CD14-positive monocyte (primary cell): Measurements from ENCODE around the gene COPE. TPM values are rescaled to one million over a fixed set of nuclear protein-coding genes. Genes with fewer than 3 reads are reported as not detected.

ENCODE experiments used
- DNase-seq, 3 donors: peaks; one replicate each; pipeline ENCODE4 v3.0.0-alpha.2; 2011 to 2022
- H2AFZ ChIP-seq: 2 replicates; pipeline ENCODE4 v1.6.0; 2012; ENCODE audit warnings: mild to moderate bottlenecking, low read depth, low read length, inconsistent platforms; ENCODE audit not compliant: insufficient read depth, poor library complexity, severe bottlenecking
- H3K27ac ChIP-seq, 2 donors: 1 replicate in 1 of 2; 2 replicates in 1 of 2; pipeline ENCODE4 v1.5.1; 2012 to 2013; ENCODE audit warnings: low read length in 2 of 2, control low read depth in 1 of 2, inconsistent platforms in 1 of 2, low read depth in 1 of 2, mild to moderate bottlenecking in 1 of 2
- H3K27me3 ChIP-seq, 2 donors: one replicate each; pipeline versions ENCODE4 v1.6.0 to v1.6.1; 2011 to 2013; ENCODE audit warnings: low read length in 2 of 2; ENCODE audit not compliant: control insufficient read depth in 2 of 2, insufficient read depth in 2 of 2
- H3K36me3 ChIP-seq, 2 donors: replicated peaks in 1 of 2; 1 replicate in 1 of 2; 2 replicates in 1 of 2; pipeline versions ENCODE4 v1.5.1 to v1.6.1; 2012 to 2013; ENCODE audit warnings: low read length in 2 of 2, control low read depth in 1 of 2, inconsistent platforms in 1 of 2, mild to moderate bottlenecking in 1 of 2; ENCODE audit not compliant: insufficient read depth in 2 of 2, control insufficient read depth in 1 of 2
- H3K4me1 ChIP-seq, 2 donors: 1 replicate in 1 of 2; 2 replicates in 1 of 2; pipeline versions ENCODE4 v1.5.1 to v1.6.1; 2012 to 2013; ENCODE audit warnings: low read length in 2 of 2, control low read depth in 1 of 2, inconsistent platforms in 1 of 2, mild to moderate bottlenecking in 1 of 2, moderate library complexity in 1 of 2; ENCODE audit not compliant: insufficient read depth in 2 of 2, control insufficient read depth in 1 of 2
- H3K4me2 ChIP-seq: replicated peaks from 2 replicates; pipeline ENCODE3; 2012; ENCODE audit warnings: low read length, moderate library complexity, mild to moderate bottlenecking; ENCODE audit not compliant: poor library complexity, severe bottlenecking; ENCODE audit errors: extremely low read depth
- H3K4me3 ChIP-seq, 3 experiments: fragments of 200-600 bp in 1 of 3; sonication (generic) in 1 of 3; replicated peaks in 1 of 3; 1 replicate in 2 of 3; 2 replicates in 1 of 3; pipeline ENCODE4 v1.5.1; 2011 to 2013; ENCODE audit warnings: low read length in 3 of 3, mild to moderate bottlenecking in 3 of 3, control low read depth in 2 of 3, low read depth in 2 of 3, inconsistent platforms in 1 of 3, moderate library complexity in 1 of 3
- H3K79me2 ChIP-seq: 2 replicates; pipeline ENCODE4 v1.6.0; 2012; ENCODE audit warnings: mild to moderate bottlenecking, control low read depth, inconsistent platforms, low read length, moderate library complexity; ENCODE audit not compliant: insufficient read depth
- H3K9ac ChIP-seq: 2 replicates; pipeline ENCODE4 v1.6.0; 2017; ENCODE audit warnings: low read length, mild to moderate bottlenecking; ENCODE audit not compliant: insufficient read depth, poor library complexity, severe bottlenecking
- H3K9me3 ChIP-seq, 2 donors: replicated peaks in 1 of 2; 1 replicate in 1 of 2; 2 replicates in 1 of 2; pipeline versions ENCODE4 v1.5.1 to v1.6.1; 2012 to 2013; ENCODE audit warnings: low read length in 2 of 2, control low read depth in 1 of 2; ENCODE audit not compliant: control insufficient read depth in 1 of 2, insufficient read depth in 1 of 2
- H4K20me1 ChIP-seq: 2 replicates; pipeline ENCODE4 v1.6.0; 2012; ENCODE audit warnings: mild to moderate bottlenecking, low read length, control low read depth, moderate library complexity; ENCODE audit not compliant: insufficient read depth
- H3K27ac Mint-ChIP-seq, 7 donors: one replicate each; pipeline ENCODE4 v1.8.0; 2020; ENCODE audit warnings: mild to moderate bottlenecking in 7 of 7, mixed read lengths in 7 of 7, moderate library complexity in 6 of 7, inconsistent platforms in 2 of 7
- H3K27me3 Mint-ChIP-seq, 3 donors: one replicate each; pipeline ENCODE4 v1.8.0; 2021 to 2022; ENCODE audit warnings: low read depth in 3 of 3, mild to moderate bottlenecking in 3 of 3, mixed read lengths in 3 of 3, moderate library complexity in 3 of 3, inconsistent platforms in 1 of 3
- H3K36me3 Mint-ChIP-seq, 2 donors: one replicate each; pipeline ENCODE4 v1.8.0; 2020; ENCODE audit warnings: mixed read lengths in 2 of 2, inconsistent platforms in 1 of 2, mild to moderate bottlenecking in 1 of 2
- H3K4me1 Mint-ChIP-seq: one replicate; pipeline ENCODE4 v1.8.0; 2020; ENCODE audit warnings: mild to moderate bottlenecking, mixed read lengths
- H3K4me3 Mint-ChIP-seq, 2 donors: one replicate each; pipeline ENCODE4 v1.8.0; 2020; ENCODE audit warnings: mild to moderate bottlenecking in 2 of 2, mixed read lengths in 2 of 2, moderate library complexity in 1 of 2
- H3K9me3 Mint-ChIP-seq, 7 donors: one replicate each; pipeline ENCODE4 v1.8.0; 2020 to 2022; ENCODE audit warnings: mixed read lengths in 7 of 7, mild to moderate bottlenecking in 6 of 7, moderate library complexity in 6 of 7, inconsistent platforms in 2 of 7
- CTCF ChIP-seq: fragments of 200-600 bp; IDR thresholded peaks from one replicate; pipeline ENCODE4 v1.8.0; 2022; ENCODE audit warnings: antibody characterized with exemption, mild to moderate bottlenecking
- WGBS: methylation state at CpG from one replicate; pipeline ENCODE4 v1.1.5; 2013; ENCODE audit warnings: missing lambda C conversion rate; ENCODE audit not compliant: insufficient coverage; 5-methylcytosine and 5-hydroxymethylcytosine counted together
- intact Hi-C, 2 donors: fragments of 100-400 bp; cut with micrococcal nuclease; formaldehyde crosslinking; loops; one replicate each; pipeline versions ENCODE4 v1.15.0 to v1.15.1; 2023
- polyA plus RNA-seq, 3 donors: library from polyadenylated mRNA; depleted of rRNA in 1 of 3; unstranded in 2 of 3; stranded (reverse) in 1 of 3; fragments of 300-500 nt in 2 of 3; fragments of >200 nt in 1 of 3; fragmentation: Illumina TruSeq in 2 of 3; gene quantifications; 1 replicate in 2 of 3; 2 replicates in 1 of 3; pipeline ENCODE4 v1.2.3, GENCODE V29; 2012 to 2021

Gene COPE
- polyA plus RNA-seq, 3 donors = 331 to 345 (median 345) TPM

- Mint-ChIP-seq H3K27ac (peak overlapping the region in 2 of 7 donors; percentile 25 to 42), H3K4me1 (no peaks in the 10 kb centered on the region), H3K36me3 (peaks cover 42 to 91% of the 10 kb centered on the region in 2 donors), H3K4me3 (no peak overlapping the region), H3K9me3 (peaks cover 0 to 2% (median 0%) of the 10 kb centered on the region in 7 donors), H3K27me3 (no peaks in the 10 kb centered on the region)
- no peak overlapping the region for H2AFZ ChIP-seq
- no peaks in the 10 kb centered on the region for H3K9me3 ChIP-seq
- intact Hi-C loops = no loop called here
- H3K36me3 ChIP-seq = peaks cover 77 to 94% of the 10 kb centered on the region in 2 donors
- no peaks in the 10 kb centered on the region for H3K4me1 ChIP-seq
- WGBS = 98% methylated on average over 4 of the region's 10 CpGs
- no peak overlapping the region for H3K4me2 ChIP-seq
- H3K79me2 ChIP-seq = peaks cover 39% of the 10 kb centered on the region
- H3K9ac ChIP-seq = no peak overlapping the region
- no peak overlapping the region for H3K4me3 ChIP-seq
- H4K20me1 ChIP-seq = peaks cover 84% of the 10 kb centered on the region
- no peak for TF ChIP-seq CTCF
- DNase-seq = no peak
- no peak overlapping the region for H3K27ac ChIP-seq
- H3K27me3 ChIP-seq = no peaks in the 10 kb centered on the region
Measured at GRCh38 chr19:18910010-18910409, 9.2 kb downstream of the COPE start.

GRCh38 chr19:18908917-18909619, 10.1 kb downstream of the COPE start:
- no peak overlapping the region for H3K4me3 Mint-ChIP-seq
- no peak overlapping the region for H3K27ac ChIP-seq
- peaks cover 0 to 2% (median 0%) of the 10 kb centered on the region in 7 donors for H3K9me3 Mint-ChIP-seq
- no peaks in the 10 kb centered on the region for H3K4me1 ChIP-seq
- peaks cover 46 to 91% of the 10 kb centered on the region in 2 donors for H3K36me3 Mint-ChIP-seq
- H3K36me3 ChIP-seq = peaks cover 80 to 94% of the 10 kb centered on the region in 2 donors
- H2AFZ ChIP-seq = no peak overlapping the region
- no peaks in the 10 kb centered on the region for H3K9me3 ChIP-seq
- H3K4me3 ChIP-seq = no peak overlapping the region
- H3K27me3 ChIP-seq = no peaks in the 10 kb centered on the region
- H3K4me2 ChIP-seq = no peak overlapping the region
- H4K20me1 ChIP-seq = peaks cover 81% of the 10 kb centered on the region
- H3K4me1 Mint-ChIP-seq = no peaks in the 10 kb centered on the region
- H3K79me2 ChIP-seq = peaks cover 30% of the 10 kb centered on the region
- no peak for TF ChIP-seq CTCF
- no peaks in the 10 kb centered on the region for H3K27me3 Mint-ChIP-seq
- 94% methylated on average over 10 of the region's 17 CpGs for WGBS
- H3K9ac ChIP-seq = no peak overlapping the region
- no peak for DNase-seq
- no peak overlapping the region for H3K27ac Mint-ChIP-seq
- intact Hi-C loops = no loop called here
